Uterus (tissue), 2 donors: Measurements from ENCODE around the gene ANKDD1A.

Source experiments
- CTCF ChIP-seq, 4 experiments: fragments of 200-600 bp in 2 of 4; fragments of 450-650 bp in 2 of 4; sonication (generic) in 2 of 4; IDR thresholded peaks; one replicate each; pipeline ENCODE4 v1.5.1; 2016 to 2019; ENCODE audit warnings: antibody characterized with exemption in 4 of 4, mild to moderate bottlenecking in 2 of 4, moderate library complexity in 1 of 4
- POLR2A ChIP-seq, 2 donors: fragments of 450-650 bp; IDR thresholded peaks; one replicate each; pipeline ENCODE4 v1.6.1; 2016; ENCODE audit warnings: antibody characterized with exemption in 2 of 2, mild to moderate bottlenecking in 1 of 2, moderate library complexity in 1 of 2

DNA sequence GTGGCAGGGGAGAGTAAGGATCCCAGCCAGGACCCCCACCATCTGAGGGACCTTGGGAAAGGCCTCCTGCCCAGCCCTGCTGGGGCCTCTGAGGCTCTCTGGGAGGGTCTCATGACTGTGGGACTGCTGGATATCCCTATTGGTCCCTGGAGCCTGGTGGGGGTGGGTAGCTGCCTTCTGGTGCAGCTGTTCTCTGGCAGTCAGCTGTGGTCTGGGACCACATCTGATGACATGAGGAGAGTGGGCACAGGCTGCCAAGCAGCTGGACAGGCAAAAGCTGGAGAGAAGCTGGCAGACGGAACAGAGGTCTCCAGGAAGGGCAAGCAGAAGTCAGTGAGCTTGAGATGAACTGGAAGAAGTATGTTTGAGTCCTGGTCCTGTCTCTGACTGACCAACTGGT is 47.6 kb upstream of the ANKDD1A start:
- TF ChIP-seq CTCF (IDR thresholded peaks at IDR 0.05) (no peak), POLR2A (IDR thresholded peaks at IDR 0.05) (no peak)
